ENCODE measurements around the gene IMP4.

The IMP4 gene

GRCh38 chr2:130337735-130338325, 4.9 kb upstream of the IMP4 start:
- Histone ChIP-seq H3K9ac (ENCODE audit: low read depth, low read length) (peak overlapping the region; percentile 79; the same call in 1 of the 2 replicates), H3K9me3 (ENCODE audit: insufficient read depth, low read depth, low read length) (no peaks in the 10 kb centered on the region), H3K4me3 (ENCODE audit: low read length) (peak overlapping the region; percentile 94), H3K4me1 (ENCODE audit: insufficient read depth, low read length) (no peaks in the 10 kb centered on the region), H3K27ac (ENCODE audit: low read length) (no peak overlapping the region), H3K36me3 (ENCODE audit: insufficient read depth, low read depth, low read length) (peaks cover 24% of the 10 kb centered on the region; the same call in 1 of the 2 replicates), H3K27me3 (ENCODE audit: insufficient read depth, low read length) (no peaks in the 10 kb centered on the region)

GRCh38 chr2:130338793-130339345, 3.8 kb upstream of the IMP4 start:
- Histone ChIP-seq H3K27me3 (ENCODE audit: insufficient read depth, low read length) (no peaks in the 10 kb centered on the region), H3K9ac (ENCODE audit: low read depth, low read length) (no peak overlapping the region), H3K36me3 (ENCODE audit: insufficient read depth, low read depth, low read length) (peaks cover 24% of the 10 kb centered on the region; the same call in 1 of the 2 replicates), H3K4me3 (ENCODE audit: low read length) (no peak overlapping the region), H3K4me1 (ENCODE audit: insufficient read depth, low read length) (no peaks in the 10 kb centered on the region), H3K9me3 (ENCODE audit: insufficient read depth, low read depth, low read length) (no peaks in the 10 kb centered on the region), H3K27ac (ENCODE audit: low read length) (no peak overlapping the region)

- Histone ChIP-seq H3K4me1 (ENCODE audit: insufficient read depth, low read length) (no peaks in the 10 kb centered on the region), H3K27ac (ENCODE audit: low read length) (no peak overlapping the region), H3K9ac (ENCODE audit: low read depth, low read length) (no peak overlapping the region), H3K4me3 (ENCODE audit: low read length) (no peak overlapping the region), H3K36me3 (ENCODE audit: insufficient read depth, low read depth, low read length) (peaks cover 34% of the 10 kb centered on the region), H3K27me3 (ENCODE audit: insufficient read depth, low read length) (no peaks in the 10 kb centered on the region), H3K9me3 (ENCODE audit: insufficient read depth, low read depth, low read length) (no peaks in the 10 kb centered on the region)
Observed at GRCh38 chr2:130339885-130340745, 2.6 kb upstream of the IMP4 start.

GRCh38 chr2:130341562-130342019, 1.1 kb upstream of the IMP4 start:
- H3K4me1 ChIP-seq (ENCODE audit: insufficient read depth, low read length), result no peaks in the 10 kb centered on the region
- peaks cover 48% of the 10 kb centered on the region for H3K36me3 ChIP-seq (ENCODE audit: insufficient read depth, low read depth, low read length)
- H3K27ac ChIP-seq (ENCODE audit: low read length), result no peak overlapping the region

DNA sequence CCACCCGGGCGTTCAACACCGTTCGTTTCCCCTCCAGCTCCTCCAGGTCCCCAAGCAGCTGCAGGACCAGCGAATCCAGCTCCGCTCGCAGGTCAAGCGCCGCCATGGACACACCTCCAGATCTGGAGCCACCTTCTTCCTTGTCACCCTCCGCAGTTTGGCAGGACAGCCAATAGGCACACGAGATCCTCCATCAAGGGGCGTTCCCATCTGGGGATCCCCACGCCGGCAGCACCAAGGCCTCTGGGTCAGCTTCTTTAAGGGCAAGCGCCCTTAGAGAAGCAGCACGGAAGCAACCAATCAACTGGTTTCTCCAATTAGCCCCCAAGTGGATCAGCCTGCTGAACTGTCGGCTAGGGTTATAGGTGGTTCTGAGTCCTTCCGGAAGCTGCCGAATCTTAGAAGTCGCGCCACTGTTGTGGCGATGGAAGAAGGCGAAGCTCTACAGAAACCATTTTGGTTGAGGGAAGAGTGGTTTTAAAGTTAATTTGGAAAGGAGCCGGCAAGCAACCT, 621 bp upstream of the IMP4 start:
- Histone ChIP-seq H3K36me3 (ENCODE audit: insufficient read depth, low read depth, low read length) (peaks cover 53% of the 10 kb centered on the region), H3K9ac (ENCODE audit: low read depth, low read length) (peak overlapping the region; percentile 92; the same call in 1 of the 2 replicates), H3K27ac (ENCODE audit: low read length) (peak overlapping the region; percentile 88), H3K4me1 (ENCODE audit: insufficient read depth, low read length) (no peaks in the 10 kb centered on the region), H3K9me3 (ENCODE audit: insufficient read depth, low read depth, low read length) (no peaks in the 10 kb centered on the region), H3K27me3 (ENCODE audit: insufficient read depth, low read length) (no peaks in the 10 kb centered on the region), H3K4me3 (ENCODE audit: low read length) (peak overlapping the region; percentile 89)

More at GRCh38 chr2:130341562-130342019, 1.1 kb upstream of the IMP4 start:
- Histone ChIP-seq H3K4me3 (ENCODE audit: low read length) (peak overlapping the region; percentile 89), H3K9ac (ENCODE audit: low read depth, low read length) (peak overlapping the region; percentile 92; the same call in 1 of the 2 replicates), H3K9me3 (ENCODE audit: insufficient read depth, low read depth, low read length) (no peaks in the 10 kb centered on the region), H3K27me3 (ENCODE audit: insufficient read depth, low read length) (no peaks in the 10 kb centered on the region)

GRCh38 chr2:130344578-130344977, 1.9 kb downstream of the IMP4 start:
- Histone ChIP-seq H3K27me3 (ENCODE audit: insufficient read depth, low read length) (no peaks in the 10 kb centered on the region), H3K9ac (ENCODE audit: low read depth, low read length) (no peak overlapping the region), H3K27ac (ENCODE audit: low read length) (no peak overlapping the region), H3K4me3 (ENCODE audit: low read length) (no peak overlapping the region), H3K9me3 (ENCODE audit: insufficient read depth, low read depth, low read length) (no peaks in the 10 kb centered on the region), H3K4me1 (ENCODE audit: insufficient read depth, low read length) (no peaks in the 10 kb centered on the region), H3K36me3 (ENCODE audit: insufficient read depth, low read depth, low read length) (peaks cover 54% of the 10 kb centered on the region)

GRCh38 chr2:130345091-130345490, 2.4 kb downstream of the IMP4 start:
- Histone ChIP-seq H3K27ac (ENCODE audit: low read length) (no peak overlapping the region), H3K9me3 (ENCODE audit: insufficient read depth, low read depth, low read length) (no peaks in the 10 kb centered on the region), H3K9ac (ENCODE audit: low read depth, low read length) (no peak overlapping the region), H3K4me3 (ENCODE audit: low read length) (no peak overlapping the region), H3K4me1 (ENCODE audit: insufficient read depth, low read length) (no peaks in the 10 kb centered on the region), H3K36me3 (ENCODE audit: insufficient read depth, low read depth, low read length) (peaks cover 50% of the 10 kb centered on the region), H3K27me3 (ENCODE audit: insufficient read depth, low read length) (no peaks in the 10 kb centered on the region)

- Histone ChIP-seq H3K27me3 (ENCODE audit: insufficient read depth, low read length) (no peaks in the 10 kb centered on the region), H3K27ac (ENCODE audit: low read length) (no peak overlapping the region), H3K9me3 (ENCODE audit: insufficient read depth, low read depth, low read length) (no peaks in the 10 kb centered on the region), H3K4me1 (ENCODE audit: insufficient read depth, low read length) (no peaks in the 10 kb centered on the region), H3K36me3 (ENCODE audit: insufficient read depth, low read depth, low read length) (peaks cover 47% of the 10 kb centered on the region), H3K9ac (ENCODE audit: low read depth, low read length) (no peak overlapping the region), H3K4me3 (ENCODE audit: low read length) (no peak overlapping the region)
Observed at GRCh38 chr2:130345611-130346010, 2.9 kb downstream of the IMP4 start.

DNA sequence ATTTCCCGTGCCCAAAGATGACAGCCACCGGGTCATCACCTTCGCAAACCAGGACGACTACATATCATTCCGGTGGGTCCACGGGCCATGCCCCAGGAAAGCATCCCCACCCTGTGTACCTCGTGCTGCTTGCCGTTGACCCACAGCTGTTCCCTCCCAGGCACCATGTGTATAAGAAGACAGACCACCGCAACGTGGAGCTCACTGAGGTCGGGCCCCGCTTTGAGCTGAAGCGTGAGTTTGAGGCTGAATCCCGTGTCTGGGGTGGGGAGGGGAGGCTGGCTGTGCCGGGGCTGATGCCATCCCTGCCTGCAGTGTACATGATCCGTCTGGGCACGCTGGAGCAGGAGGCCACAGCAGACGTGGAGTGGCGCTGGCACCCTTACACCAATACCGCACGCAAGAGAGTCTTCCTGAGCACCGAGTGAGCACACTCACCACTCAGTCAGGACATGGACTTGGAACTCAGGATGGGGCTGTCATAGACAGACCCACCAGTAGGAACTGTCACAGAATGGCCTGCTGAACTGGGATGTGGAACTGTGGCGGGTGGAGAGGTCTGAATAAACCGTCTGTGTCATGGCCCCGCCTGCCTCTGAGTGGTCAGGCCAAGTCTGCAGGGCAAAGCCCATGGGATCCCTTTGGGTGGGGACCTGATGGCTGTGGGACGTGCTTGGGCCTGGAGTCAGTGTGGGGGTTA, 3.5 kb downstream of the IMP4 start:
- Histone ChIP-seq H3K9me3 (ENCODE audit: insufficient read depth, low read depth, low read length) (no peaks in the 10 kb centered on the region), H3K27ac (ENCODE audit: low read length) (no peak overlapping the region), H3K27me3 (ENCODE audit: insufficient read depth, low read length) (no peaks in the 10 kb centered on the region), H3K9ac (ENCODE audit: low read depth, low read length) (no peak overlapping the region), H3K4me1 (ENCODE audit: insufficient read depth, low read length) (no peaks in the 10 kb centered on the region), H3K36me3 (ENCODE audit: insufficient read depth, low read depth, low read length) (peaks cover 46% of the 10 kb centered on the region), H3K4me3 (ENCODE audit: low read length) (no peak overlapping the region)

GRCh38 chr2:130346741-130347066, 4.0 kb downstream of the IMP4 start:
- Histone ChIP-seq H3K27me3 (ENCODE audit: insufficient read depth, low read length) (no peaks in the 10 kb centered on the region), H3K27ac (ENCODE audit: low read length) (no peak overlapping the region), H3K9ac (ENCODE audit: low read depth, low read length) (no peak overlapping the region), H3K36me3 (ENCODE audit: insufficient read depth, low read depth, low read length) (peaks cover 46% of the 10 kb centered on the region), H3K4me1 (ENCODE audit: insufficient read depth, low read length) (no peaks in the 10 kb centered on the region), H3K9me3 (ENCODE audit: insufficient read depth, low read depth, low read length) (no peaks in the 10 kb centered on the region), H3K4me3 (ENCODE audit: low read length) (no peak overlapping the region)

DNA sequence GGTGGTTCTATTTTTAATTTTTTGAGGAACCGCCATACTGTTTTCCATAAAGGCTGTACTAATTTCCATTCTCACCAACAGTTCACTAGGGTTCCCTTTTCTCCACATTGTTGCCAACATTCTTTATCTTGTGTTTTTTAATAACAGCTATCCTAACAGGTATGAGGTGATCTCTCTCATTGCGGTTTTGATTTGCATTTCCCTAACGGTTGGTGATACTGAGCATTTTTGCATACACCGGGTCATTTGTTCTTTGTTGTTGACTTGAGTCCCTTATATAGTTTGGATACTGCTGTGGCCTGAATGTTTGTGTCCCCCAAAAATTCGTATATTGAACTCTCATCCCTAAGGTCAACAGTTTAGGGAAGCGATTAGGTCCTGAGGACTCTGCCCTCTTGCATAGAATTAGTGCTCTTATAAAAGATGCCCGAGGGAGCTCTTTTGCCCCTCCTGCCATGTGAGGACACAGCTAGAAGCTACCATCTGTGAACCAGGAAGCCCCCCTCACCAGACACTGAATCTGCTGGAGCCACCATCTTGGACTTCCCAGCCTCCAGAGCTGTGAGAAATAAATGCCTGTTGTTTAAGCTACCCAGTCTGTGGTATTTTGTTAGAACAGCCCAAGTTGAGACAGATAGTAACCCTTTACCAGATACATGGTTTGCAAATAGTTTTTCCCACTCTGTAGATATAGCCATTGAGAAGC, 4.7 kb downstream of the IMP4 start:
- Histone ChIP-seq H3K4me3 (ENCODE audit: low read length) (no peak overlapping the region), H3K36me3 (ENCODE audit: insufficient read depth, low read depth, low read length) (peaks cover 46% of the 10 kb centered on the region), H3K4me1 (ENCODE audit: insufficient read depth, low read length) (no peaks in the 10 kb centered on the region; the same call in 1 of the 2 replicates), H3K9ac (ENCODE audit: low read depth, low read length) (no peak overlapping the region), H3K27ac (ENCODE audit: low read length) (no peak overlapping the region), H3K27me3 (ENCODE audit: insufficient read depth, low read length) (no peaks in the 10 kb centered on the region), H3K9me3 (ENCODE audit: insufficient read depth, low read depth, low read length) (no peaks in the 10 kb centered on the region)

Measured in iPS-20b (cell line).